ENCODE data around the gene DYNLRB1.
"Not testable (repeated sequence)": the region's sequence is repeated elsewhere in the genome, so short reads cannot be mapped to it uniquely, and the experiment has no call there.

DYNLRB1 gene

DNA sequence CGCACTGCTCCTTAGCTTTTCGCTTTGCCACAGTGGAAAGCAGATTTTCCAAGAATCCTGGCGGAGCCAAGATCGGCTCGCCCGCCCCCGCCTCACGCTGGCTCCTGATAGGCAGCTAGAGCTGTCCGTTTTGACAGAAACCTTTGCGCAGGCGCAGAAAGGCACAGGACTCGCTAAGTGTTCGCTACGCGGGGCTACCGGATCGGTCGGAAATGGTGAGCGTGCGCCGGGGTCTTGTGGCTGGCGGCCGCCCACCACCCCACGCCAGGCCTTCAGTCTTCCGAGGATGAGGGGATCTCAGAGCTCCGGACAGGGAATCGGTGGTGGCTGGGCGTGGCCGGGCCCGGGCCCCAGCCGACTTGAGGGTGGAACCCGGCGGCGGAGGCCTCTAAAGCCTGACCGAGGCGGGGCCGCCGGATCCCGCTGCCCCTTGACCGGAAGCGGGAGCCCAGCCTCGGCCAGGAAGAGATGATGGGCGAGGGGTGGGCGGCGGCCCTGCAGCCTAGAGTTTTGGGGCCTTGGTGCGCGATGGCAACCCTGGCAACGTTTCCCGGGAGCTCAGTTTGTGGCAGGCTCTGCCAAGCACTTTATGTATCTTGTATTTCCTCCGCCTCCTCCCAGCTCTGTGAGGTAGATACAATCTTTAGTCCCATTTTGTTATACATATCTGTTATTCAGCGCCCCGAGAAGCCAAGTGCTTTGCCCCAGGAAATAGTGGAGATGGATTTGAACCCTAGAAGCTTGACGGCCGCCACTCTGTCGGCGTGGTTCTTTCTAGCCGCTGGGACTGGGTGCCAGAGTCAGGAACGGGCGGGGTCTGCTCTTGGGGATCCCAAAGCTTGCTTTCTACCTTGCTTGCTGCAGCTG lies at the start of gene DYNLRB1:
DYNLRB1 (plus strand) TSS at position 176 of the 867 bp plus-strand sequence; CDS start at position 213, 37 bp downstream.
- H3K4me3 ChIP-seq: peak within 1 kb of the TSS; percentile 84

DNA sequence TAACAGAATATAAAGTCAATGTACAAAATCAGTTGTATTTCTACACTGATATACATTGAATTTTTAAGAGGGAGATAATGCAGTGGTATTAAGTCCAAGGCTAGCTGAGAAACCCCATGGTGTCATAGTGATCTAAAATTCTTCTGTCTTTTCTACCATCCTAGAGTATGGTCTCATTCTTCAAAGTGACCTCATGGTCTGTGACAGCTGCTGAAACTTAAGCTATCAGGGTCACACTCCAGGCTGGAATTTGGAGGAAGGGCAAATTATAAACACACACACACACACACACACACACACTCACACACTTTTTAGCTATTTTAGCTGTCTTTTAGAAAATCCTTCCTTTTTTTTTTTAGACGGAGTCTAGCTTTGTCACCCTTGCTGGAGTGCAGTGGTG lies 47.3 kb upstream of the DYNLRB1 start:
- Histone ChIP-seq H3K4me2 (no peak overlapping the region), H3K4me1 (no peaks in the 10 kb centered on the region), H3K36me3 (peaks cover 74% of the 10 kb centered on the region), H3K9ac (no peak overlapping the region), H3K9me3 (no peaks in the 10 kb centered on the region), H3K27me3 (no peaks in the 10 kb centered on the region), H3K4me3 (no peak overlapping the region), H3K27ac (no peak overlapping the region), H4K20me1 (peaks cover 13% of the 10 kb centered on the region; the same call in 1 of the 2 replicates)
- no peak for TF ChIP-seq Cebpa-rat (IDR thresholded peaks at IDR 0.05)

More for the DNA sequence above, at the start of gene DYNLRB1:
- peaks cover 29% of the 10 kb centered on the region for H3K4me1 ChIP-seq
- no peaks in the 10 kb centered on the region for H3K27me3 ChIP-seq
- no peaks in the 10 kb centered on the region for H3K9me3 ChIP-seq
- H3K36me3 ChIP-seq: peaks cover 26% of the 10 kb centered on the region
- peak within 1 kb of the TSS; percentile 86 for H3K27ac ChIP-seq
- TF ChIP-seq Cebpa-rat (IDR thresholded peaks at IDR 0.05): no peak
- peak within 1 kb of the TSS; percentile 83 for H3K4me2 ChIP-seq
- H3K9ac ChIP-seq: peak within 1 kb of the TSS; percentile 93
- H4K20me1 ChIP-seq: peaks cover 48% of the 10 kb centered on the region

- Histone ChIP-seq H3K9ac (no peak overlapping the region), H3K4me3 (no peak overlapping the region), H3K9me3 (no peaks in the 10 kb centered on the region), H3K27ac (no peak overlapping the region), H3K27me3 (no peaks in the 10 kb centered on the region), H3K4me2 (no peak overlapping the region), H4K20me1 (peaks cover 13% of the 10 kb centered on the region; the same call in 1 of the 2 replicates), H3K4me1 (no peaks in the 10 kb centered on the region), H3K36me3 (peaks cover 81% of the 10 kb centered on the region)
- TF ChIP-seq Cebpa-rat (IDR thresholded peaks at IDR 0.05): no peak
Observed at GRCh38 chr20:34472246-34472925, 43.8 kb upstream of the DYNLRB1 start.

DNA sequence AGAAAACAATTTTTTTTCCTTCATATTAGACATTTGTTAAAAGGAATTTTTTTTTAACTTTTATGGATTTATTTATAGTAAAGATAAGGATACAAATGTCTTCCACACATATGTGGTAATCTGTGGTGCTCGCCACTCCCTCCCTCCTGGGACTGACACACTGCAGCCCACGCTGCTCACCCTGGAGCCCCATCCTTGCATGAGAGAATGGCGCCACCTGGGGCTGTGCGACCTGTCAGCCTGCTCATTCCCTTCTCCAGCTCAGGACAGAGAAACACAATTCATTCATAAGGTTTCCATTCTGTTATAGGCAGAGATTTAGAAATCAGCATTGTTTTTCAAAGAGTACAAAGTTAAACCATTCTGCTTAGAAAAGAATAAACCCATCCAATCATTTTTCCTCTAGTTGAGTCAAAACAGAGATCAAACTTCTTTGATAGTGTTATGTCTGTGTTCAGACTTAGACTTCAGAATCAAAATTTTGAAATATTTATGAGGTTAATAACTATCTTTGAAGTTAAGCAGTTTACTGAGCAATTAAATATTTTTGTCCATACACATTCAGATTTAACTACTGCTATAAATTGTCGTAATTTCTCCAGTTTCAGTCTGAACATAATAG lies 42.8 kb upstream of the DYNLRB1 start:
- H4K20me1 ChIP-seq: peaks cover 13% of the 10 kb centered on the region; the same call in 1 of the 2 replicates
- no peak overlapping the region for H3K4me3 ChIP-seq
- H3K36me3 ChIP-seq: peaks cover 81% of the 10 kb centered on the region
- no peak overlapping the region for H3K9ac ChIP-seq
- H3K27me3 ChIP-seq: no peaks in the 10 kb centered on the region
- no peak overlapping the region for H3K4me2 ChIP-seq
- H3K9me3 ChIP-seq: no peaks in the 10 kb centered on the region
- H3K4me1 ChIP-seq: no peaks in the 10 kb centered on the region
- no peak overlapping the region for H3K27ac ChIP-seq
- TF ChIP-seq Cebpa-rat (IDR thresholded peaks at IDR 0.05): no peak

GRCh38 chr20:34475979-34476736 lies 40.1 kb upstream of the DYNLRB1 start:
- Histone ChIP-seq H3K27me3 (no peaks in the 10 kb centered on the region), H4K20me1 (peaks cover 7% of the 10 kb centered on the region; the same call in 1 of the 2 replicates), H3K4me2 (peak overlapping the region; percentile 31; the same call in 1 of the 2 replicates), H3K9me3 (peaks cover 7% of the 10 kb centered on the region; the same call in 1 of the 2 replicates), H3K36me3 (peaks cover 81% of the 10 kb centered on the region), H3K4me3 (no peak overlapping the region), H3K9ac (no peak overlapping the region), H3K4me1 (no peaks in the 10 kb centered on the region), H3K27ac (no peak overlapping the region)
- TF ChIP-seq Cebpa-rat (IDR thresholded peaks at IDR 0.05): no peak

DNA sequence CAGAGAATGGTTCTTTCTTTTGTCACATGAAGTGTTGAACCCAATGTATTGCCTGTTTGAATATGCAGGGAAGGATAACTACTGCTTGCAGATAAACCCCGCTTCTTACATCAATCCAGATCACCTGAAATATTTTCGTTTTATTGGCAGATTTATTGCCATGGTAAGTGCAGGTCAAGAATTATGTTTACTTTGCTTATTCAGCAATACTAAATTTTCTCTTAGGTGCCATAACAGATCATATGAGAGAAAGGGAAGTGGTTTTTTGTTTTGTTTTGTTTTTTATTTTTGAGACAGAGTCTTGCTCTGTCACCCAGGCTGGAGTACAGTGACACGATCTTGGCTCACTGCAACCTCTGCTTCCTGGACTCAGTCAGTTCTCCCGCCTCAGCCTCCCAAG lies 36.6 kb upstream of the DYNLRB1 start:
- H3K9ac ChIP-seq: no peak overlapping the region
- H3K27me3 ChIP-seq: no peaks in the 10 kb centered on the region
- H3K4me3 ChIP-seq: no peak overlapping the region
- TF ChIP-seq Cebpa-rat (IDR thresholded peaks at IDR 0.05): no peak
- no peaks in the 10 kb centered on the region for H4K20me1 ChIP-seq
- peaks cover 91% of the 10 kb centered on the region for H3K36me3 ChIP-seq
- no peak overlapping the region for H3K27ac ChIP-seq
- H3K9me3 ChIP-seq: peaks cover 32% of the 10 kb centered on the region
- no peaks in the 10 kb centered on the region for H3K4me1 ChIP-seq
- H3K4me2 ChIP-seq: no peak overlapping the region

DNA sequence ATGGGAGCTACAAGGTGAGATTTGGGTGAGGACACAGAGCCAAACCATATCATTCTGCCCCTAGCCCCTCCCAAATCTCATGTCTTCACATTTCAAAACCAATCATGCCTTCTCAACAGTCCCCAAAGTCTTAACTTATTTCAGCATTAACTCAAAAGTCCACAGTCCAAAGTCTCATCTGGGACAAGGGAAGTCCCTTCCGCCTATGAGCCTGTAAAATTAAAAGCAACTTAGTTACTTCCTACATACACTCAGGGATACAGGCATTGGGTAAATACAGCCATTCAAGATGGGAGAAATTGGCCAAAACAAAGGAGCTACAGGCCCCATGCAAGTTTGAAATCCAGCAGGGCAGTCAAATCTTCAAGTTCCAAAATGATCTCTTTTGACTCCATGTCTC lies 34.1 kb upstream of the DYNLRB1 start:
- not testable (repeated sequence) for H3K9ac ChIP-seq, H3K4me3 ChIP-seq, H4K20me1 ChIP-seq, H3K27ac ChIP-seq, H3K27me3 ChIP-seq, H3K4me2 ChIP-seq, H3K4me1 ChIP-seq
- Histone ChIP-seq H3K9me3 (peaks cover 32% of the 10 kb centered on the region), H3K36me3 (peaks cover 91% of the 10 kb centered on the region)

DNA sequence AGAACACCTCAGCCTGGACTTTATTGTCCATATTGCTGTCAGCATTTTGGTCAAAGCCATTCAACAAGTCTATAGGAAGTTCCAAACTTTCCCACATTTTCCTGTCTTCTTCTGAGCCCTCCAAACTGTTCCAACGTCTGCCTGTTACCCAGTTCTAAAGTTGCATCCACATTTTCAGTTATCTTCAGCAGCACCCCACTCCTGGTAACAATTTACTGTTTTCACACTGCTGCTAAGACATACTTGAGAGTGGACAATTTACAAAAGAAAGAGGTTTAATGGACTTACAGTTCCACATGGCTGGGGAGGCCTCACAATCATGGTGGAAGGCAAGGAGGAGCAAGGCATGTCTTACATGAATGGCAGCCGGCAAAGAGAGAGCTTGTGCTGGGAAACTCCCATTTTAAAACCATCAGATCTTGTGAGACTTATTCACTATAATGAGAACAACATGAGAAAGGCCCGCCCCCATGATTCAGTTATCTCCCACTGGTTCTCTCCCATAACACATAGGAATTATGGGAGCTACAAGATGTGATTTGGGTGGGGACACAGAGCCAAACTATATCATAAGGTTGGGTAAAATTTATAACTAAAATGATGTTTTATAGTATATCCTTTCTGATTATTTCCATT lies 32.5 kb upstream of the DYNLRB1 start:
- not testable (repeated sequence) for H3K4me2 ChIP-seq, H3K9ac ChIP-seq, H3K27ac ChIP-seq, H3K4me1 ChIP-seq, H4K20me1 ChIP-seq, H3K27me3 ChIP-seq, H3K4me3 ChIP-seq
- H3K36me3 ChIP-seq: peaks cover 89% of the 10 kb centered on the region
- H3K9me3 ChIP-seq: peaks cover 32% of the 10 kb centered on the region

DNA sequence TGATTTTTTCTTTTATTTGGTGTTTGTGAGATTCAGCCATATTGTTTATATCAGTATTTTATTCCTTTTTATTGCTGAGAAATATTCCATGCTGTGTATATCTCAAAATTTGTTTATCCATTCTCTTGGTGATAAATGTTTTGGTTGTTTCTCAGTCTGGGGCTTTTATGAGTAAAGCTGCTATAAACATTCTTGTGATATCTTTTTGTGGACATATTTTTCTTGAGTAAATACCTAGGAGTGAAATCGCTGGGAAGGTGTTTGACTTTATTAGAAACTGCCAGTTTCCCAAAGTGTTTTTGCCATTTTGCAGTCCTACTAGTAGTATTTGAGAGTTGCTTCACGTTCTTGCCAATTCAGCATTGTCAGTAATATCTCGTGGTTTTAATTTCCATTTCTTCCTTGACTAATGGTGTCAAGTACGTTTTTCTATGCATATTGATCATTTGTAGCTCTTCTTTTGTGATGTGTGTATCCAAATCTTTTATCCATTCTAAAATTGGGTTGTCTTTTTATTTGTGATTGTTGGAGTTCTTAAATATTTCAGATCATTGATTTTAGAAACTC lies 31.1 kb upstream of the DYNLRB1 start:
- no peak for TF ChIP-seq Cebpa-rat (IDR thresholded peaks at IDR 0.05)
- Histone ChIP-seq H3K27ac (no peak overlapping the region), H3K4me1 (no peaks in the 10 kb centered on the region), H3K4me2 (no peak overlapping the region), H3K4me3 (no peak overlapping the region), H3K9ac (no peak overlapping the region), H3K9me3 (peaks cover 27% of the 10 kb centered on the region), H4K20me1 (no peaks in the 10 kb centered on the region), H3K36me3 (peaks cover 89% of the 10 kb centered on the region), H3K27me3 (no peaks in the 10 kb centered on the region)

Measured in BLaER1 (cell line).